HG02798 (cell line): ENCODE data around the gene KCP.

Source experiments
- ATAC-seq: cut with Tn5 transposase; IDR thresholded peaks from one replicate; pipeline ENCODE4 v1.9.1; 2021; ENCODE audit warnings: mild to moderate bottlenecking; ENCODE audit not compliant: unreplicated experiment, poor library complexity

Gene KCP

DNA sequence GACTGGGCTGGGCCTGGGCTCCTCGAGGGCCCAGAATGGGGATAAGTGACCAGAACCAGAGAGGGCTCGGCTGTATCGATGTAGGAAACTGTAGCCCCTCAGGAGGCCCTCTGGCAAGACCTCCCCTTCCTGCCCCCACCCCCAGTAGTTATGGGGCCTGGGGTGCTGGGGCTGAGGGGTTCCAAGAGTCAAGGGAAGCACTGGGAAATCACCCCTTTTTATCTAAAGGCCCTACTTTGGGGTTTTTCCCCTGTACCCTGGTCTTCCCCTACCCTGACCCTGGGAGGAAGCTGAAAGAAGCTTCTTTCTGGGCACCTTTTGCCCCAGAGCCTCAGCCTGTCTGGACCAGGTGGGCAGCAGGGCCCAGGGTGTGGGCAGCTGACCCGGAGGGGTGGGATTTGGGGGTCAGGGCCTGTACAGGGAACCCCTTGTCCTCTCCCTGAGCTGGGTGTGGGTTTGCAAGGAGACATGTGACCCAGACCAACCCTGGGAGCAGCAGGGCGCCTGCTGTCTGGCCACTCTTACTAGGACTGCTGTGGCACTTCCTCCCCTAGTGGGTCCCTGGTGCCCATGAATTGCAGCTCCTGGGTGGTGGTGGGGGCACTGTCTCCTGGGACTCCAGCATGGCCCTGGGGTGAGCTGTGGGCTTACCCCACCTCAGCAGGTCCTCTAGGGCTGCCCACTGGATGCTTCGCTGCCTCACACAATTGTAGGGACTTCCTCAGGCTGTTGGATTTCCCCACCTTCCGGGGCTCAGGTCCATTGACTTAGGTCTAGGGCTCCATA, 28.8 kb upstream of the KCP start:
- no peak for ATAC-seq

DNA sequence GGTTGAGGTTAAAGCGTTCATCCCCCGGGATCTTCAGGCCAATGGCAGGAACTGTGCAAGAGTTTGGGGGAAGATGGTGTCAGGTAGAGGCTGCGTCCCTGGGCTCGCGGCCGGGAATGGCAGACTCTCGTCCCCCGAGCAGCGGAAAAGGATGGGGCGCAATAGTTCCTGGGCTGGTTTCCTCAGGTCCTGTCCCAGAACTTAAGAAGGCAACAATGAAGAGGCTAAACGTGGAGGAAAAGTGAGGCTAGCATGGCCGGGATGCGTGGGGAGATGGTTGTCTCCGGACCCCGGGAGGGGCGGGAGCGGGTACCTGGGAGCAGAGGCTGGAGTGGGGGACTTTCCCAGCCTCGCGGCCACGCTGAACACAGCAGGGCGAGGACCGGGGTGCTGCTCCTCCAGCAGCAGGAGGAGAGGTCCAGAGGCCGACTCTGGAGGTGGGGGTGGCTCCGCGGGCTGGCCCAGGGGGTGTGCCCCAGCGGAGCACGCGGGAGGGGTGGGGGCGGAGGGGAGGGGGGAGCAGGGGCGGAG, 28.1 kb upstream of the KCP start:
- no peak for ATAC-seq

DNA sequence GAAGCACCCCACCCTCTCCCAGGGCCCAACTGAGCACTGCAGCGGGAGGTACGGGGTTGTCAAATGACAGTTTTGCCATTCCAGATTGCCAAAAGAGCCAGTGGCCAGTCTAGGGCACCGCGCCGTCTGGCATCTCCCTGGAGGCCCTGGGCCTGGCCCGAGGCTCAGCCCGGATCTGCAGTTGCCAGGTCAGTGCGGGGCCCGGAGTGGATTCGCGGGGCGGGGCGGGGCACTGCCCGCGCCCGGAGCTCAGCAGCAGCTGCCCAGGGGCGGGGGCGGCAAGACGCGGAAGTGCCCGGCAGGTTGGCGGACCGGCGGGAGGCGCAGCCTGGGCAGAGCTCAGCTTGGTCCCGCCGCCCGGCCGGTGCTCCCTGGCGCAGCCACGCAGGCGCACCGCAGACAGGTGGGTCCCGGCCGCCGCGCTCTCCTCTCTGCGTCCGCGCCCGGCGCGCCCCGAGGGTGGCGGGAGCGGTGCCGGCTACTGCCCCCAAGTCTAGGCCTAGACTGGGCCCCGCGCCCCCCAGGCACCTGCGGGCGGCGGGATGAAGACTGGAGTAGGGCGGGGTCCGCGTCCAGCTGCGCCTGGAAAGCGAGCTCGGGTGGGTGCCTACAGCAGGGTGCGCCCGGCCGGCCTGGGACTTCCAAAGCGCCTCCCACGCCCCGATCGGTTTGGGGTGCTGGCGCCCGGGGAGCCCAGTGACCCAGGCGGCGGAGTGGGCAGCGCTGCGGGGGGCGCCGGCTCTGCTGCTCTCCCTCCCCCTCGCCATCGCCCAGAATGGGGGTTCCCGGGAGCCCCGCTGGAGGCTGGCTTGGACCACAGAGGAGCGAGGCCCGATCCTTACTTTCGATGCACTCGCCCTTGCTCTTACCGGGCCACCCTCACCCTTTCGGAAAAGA, 27.4 kb upstream of the KCP start, which contains the start of gene IRF5:
Gene IRF5 (plus strand): TSS at position 281 of the 897 bp plus-strand sequence. CDS start 4,155 bp downstream, outside the sequence.
- ATAC-seq = no peak

DNA sequence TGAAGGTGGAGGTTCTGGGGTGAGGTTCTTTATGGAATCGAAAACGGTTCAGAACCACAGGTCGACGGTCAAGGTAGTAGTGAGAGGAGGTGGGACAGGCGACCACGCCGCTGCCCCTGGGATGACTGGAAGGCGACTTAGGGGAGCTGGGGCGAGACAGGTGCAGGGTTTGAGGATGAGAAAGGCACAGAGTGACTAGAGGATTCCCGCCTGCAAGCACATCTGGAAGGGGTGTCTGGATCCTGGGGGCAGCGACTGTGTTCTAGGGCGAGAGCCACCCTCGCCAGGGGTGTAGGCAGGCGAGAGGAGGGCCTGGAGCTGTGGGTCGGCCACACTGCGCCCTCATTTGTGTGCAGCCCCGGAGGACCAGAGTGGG, 26.8 kb upstream of the KCP start:
- no peak for ATAC-seq

DNA sequence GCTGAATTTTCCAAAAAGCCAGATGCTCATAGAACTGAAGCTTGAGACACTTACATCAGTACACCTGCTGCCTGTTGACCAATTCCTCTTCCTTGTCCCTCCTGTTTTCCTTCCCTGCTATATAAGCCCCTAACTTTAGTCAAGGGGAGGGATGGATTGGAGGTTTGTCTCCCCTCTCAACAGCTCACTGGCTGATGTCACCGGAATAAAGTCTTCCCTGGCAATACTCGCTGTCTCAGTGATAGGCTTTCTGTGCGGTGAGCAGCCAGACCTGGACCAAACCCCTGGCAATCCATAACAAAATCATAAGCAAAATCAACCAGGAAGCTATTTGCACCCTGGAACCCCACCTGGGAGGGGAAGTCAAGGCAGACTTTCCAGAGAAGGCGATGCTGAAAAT, 26.3 kb upstream of the KCP start:
- ATAC-seq = no peak

DNA sequence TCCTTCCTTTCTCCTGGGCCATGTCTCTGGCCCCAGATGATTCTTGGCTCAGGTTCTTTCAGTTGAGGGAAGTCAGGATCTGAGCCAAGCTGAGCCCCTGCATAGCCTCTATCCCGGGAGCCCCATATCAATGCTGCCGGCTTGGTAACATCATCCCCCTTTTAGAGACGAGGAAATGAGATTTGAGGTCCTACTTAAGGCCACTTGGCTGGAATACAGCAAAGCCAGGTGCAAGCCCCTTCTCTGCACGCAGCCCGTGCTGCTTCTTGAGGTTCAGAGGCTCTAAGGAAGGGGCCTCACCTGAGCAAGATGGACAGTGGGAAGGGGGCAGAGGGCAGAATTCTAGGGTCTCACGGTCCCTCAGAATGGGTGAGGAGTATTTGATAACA, 24.8 kb upstream of the KCP start:
- ATAC-seq = no peak

DNA sequence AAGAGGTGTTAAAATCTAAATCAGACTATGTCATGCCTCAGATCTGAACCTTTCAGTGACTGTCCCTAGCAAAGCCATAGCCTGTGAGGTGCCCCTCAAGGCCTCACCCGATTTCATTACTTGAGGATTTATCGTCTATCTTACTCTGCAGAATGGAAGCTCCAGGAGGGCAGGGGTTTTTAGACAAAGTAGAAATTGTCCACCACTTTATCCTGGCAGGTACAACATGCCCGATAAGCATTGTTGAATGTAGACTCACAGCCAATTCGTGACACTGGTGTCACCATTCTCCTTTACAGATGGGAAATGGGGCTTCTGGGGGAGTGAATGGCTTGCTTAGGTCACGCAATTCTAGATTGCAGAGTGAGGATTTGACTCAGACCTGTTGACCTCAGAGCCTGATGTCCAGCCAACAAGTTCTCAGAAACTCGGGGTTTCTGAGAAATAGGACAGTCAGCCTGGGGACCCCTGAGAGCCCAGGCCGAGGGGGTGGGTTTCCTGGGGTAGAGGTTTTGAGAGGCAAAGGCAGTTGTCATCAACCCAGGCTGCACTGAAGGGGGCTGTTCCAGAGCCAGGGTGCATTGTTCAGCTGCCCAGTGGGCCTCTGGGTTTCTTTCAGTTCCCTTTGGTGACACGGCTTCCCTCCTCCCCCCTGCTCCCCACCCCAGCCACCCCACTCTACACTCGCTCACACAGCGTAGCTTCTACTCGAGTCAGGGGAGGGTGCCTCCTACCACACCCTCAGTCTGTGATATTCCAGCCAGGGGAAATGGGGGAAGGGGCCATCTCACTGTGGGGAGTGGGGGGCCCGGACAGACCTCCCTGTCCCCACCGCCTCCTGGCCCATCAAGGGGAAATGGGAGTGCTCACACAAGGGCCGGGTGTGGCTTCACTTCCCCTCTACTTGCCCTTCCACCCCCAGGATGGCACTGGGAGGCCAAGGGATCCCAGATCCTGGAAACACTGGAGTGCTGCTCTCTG, 24.1 kb upstream of the KCP start:
- ATAC-seq = peak; percentile 38

DNA sequence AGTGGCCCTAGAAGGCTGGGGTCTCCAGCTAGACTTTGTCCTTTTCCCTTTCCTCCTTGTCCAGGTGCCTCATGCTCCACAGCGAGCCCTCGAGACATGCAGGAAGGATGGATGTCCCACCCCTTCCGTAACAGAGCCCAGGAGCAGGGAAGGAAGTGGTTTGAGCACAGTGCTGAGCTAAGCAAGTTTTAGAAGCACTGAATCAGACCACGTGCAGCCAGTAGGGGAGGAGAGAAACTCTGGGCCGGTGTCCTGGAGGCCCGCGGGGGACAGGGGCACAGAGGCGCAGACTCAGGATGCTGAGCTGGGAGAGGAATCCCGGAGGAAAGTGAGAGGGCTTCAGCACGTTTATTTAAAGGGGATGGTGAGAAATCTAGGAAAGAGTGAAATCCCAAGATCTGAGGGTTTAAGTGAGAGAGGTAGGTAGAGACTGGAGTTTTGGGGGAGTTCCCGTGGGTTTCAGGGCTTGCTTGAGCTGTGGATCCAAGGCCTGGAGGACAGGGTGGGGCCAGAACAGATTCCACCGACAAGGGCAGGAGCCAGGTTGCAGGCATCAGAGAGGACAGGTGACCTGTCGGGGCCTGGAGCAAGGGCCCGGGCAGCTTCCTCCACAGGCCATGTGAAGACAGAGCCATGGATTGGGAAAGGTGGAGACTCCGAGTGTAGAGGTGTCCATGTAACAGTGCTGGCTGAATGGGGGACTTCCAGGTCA, 22.8 kb upstream of the KCP start:
- peak; percentile 37 for ATAC-seq

DNA sequence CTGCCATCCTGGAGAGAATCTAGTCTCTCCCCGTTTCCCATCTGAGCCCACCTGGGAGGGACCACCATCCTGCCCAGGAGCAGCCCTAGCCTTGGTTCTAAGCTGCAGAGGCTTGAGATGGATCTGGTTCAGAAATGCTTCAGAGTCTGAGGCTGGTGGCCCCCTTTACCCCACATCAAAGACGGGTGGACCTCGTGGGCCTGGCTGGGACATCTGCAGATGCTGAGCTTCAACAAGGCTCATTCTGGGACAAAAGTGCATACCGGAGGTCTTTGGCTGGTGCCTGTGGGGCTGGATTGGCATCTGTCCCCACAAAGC, 22.3 kb upstream of the KCP start:
- no peak for ATAC-seq

DNA sequence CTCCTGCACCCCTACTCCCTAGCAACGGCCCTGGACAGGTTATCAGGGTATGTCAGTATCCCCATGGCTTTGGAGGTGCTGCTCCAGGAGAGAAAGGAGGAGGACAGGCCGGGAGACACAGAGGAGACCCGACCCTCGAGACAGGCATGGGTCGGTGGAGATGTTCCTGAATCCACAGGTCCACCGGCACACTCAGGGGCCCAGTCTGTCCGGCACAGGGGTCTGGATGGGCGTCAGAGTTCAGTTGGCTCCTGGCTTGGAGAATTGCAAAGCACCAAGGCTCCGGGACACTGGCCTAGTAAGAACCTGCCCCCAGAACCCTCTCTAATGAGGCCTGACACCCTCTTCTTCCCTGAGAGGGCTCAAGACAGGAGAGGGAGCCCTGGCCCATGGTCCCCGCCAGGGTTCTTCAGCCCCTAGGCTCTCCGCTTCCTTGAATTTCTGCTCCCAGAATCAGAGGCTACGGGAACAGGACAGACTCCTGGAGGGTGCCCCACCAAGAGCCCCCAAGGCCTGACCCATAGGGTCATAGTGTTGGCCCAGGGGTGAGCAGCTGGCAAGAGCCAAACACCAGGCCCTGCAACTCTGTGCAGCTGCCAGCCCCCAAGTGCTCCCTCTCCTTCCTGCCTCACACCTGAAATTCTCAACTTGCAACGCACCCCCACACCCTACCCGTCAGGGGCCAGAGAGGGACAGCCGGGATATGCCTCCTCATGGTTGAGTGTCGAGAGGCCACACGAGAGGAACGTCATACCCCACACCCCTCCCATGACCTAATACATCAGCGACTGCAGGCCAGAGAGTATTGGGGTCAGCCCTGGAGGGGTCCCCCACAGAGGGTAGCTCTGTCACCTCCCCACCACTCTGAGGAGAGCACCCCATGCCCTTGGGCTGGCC, 21.7 kb upstream of the KCP start:
- ATAC-seq = no peak

DNA sequence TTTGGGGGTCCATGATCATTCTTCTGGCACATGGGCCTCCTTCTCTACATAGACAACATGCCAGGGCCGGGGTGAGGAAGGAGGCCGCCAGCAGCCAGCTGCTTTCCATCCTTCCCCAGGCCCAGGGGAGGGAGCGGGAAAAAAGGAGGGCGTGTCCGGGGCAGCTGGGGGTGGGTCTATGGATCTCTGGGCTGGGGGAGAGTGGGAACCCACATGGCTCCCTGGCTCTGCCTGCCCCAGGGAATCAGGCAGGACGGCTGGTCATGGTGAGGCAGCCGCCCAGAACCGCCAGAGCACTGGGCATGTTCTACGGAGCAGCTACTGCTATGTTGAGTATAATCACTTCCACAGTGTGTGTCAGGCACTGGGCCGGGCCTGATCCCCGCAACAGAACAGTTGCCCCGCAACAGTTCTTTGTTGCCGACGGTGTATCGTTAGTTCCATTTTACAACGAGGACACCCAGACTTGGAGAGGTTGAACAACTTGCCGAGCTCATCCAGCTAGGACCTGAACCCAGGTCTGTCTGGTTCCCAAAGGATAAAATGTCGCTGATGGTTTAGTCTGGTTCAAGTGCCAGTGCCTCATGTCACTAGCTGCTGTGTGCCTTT, 20.8 kb upstream of the KCP start:
- no peak for ATAC-seq

DNA sequence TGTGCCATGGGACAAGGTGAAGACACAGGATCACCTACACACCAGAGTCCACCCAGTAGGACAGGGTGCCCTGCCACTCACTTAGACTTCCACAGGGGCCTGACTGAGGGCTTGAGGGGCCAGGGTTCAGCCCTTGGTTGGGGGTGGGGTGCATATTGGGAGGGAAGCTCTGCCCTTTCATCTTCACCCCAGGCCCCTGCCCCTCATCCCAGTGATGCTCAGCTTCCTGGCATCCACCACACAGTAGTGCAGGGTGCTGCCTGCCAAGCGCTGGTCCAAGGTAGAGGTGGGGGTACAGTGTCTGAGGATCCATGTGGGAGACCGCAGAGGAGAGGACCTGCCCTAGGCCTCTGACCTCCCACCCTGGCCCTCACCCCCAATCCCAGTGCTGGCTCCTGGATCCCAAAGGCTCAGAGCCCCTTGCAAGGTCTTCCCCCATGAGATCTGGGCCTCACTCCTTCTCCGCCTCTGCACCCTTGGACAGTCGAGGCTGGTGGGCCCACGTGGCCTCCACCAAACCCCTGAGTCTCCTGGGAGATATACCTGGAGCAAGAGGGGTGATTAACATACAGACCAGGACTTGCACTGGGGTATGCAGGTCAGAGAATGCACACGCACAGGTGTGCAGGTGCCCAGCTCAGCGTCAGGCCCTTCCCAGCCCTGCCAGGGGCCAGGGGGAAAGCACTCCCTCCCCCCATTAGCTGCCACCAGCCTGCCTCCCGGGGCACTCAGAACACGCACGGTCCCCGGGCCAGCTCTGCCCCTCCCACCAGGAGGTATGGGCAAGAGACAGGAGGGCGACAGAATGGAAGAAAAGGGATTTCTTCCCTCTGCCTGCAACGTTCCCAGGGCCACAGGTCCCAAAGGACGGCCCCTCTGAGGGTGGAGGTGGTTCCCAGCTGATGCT, 18.6 kb upstream of the KCP start:
- ATAC-seq = no peak

DNA sequence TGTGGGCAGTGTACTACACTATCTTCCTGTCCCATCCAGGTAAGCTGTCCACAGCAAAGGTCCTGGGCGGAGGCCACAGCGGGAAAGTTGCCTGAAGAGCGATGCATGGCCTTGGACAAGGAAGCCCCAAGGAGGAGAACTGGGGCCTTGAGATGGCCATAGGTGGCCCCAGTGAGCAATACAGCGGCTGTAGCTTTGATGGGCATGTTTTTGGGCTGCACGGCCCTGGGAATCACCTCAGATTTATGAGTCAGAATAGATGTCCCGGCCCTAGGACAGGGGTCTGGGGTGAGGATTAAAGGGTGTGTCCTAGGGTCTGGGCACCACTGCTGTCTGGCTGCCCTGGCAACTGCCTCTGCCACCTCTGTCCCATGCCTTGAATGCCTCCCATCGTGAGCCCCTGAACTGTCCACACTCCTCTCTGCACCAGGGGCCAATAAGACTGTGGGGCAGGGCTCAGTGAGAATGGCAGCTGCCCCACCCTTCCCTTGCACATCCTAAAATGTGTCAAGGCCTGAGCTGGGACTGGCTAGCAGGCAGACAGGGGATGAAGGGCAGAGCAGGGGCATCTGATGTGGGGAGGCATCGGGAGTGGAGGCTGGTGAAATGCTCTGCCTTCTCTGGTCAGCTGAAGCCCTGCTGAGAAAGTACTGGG, 17.8 kb upstream of the KCP start:
- ATAC-seq = no peak

DNA sequence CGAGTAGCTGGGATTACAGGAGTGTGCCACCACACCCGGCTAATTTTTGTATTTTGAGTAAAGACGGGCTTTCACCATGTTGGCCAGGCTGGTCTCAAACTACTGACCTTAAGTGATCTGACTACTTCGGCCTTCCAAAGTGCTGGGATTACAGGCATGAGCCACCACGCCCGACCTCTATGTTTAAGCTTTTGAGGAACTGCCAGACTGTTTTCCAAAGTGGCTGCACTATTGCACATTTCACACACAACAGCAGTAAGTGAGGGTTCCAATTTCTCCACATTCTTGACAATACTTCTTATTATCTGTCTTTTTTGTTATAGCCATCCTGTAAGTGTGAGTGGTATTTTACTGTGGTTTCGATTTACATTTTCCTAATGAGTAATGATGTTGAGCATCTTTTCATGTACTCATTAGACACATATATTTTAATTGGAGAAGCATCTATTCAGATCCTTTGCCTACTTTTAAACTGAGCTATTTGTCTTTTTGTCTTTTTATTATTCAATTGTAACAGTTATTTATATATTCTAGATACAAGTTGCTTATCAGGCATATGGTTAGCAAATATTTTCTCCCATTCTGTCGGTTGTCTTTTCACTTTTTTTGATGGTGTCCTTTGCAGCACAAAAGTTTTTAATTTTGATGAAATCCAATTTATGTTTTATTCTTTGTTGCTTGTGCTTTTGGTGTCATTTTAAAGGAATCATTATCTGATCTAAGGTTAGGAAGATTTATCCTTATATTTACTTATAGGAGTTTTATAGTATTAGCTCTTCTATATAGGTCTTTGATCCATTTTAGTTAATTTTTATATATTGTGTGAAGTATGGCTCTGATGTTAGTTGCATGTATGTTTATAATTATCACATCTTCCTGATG, 14.4 kb upstream of the KCP start:
- ATAC-seq = no peak

DNA sequence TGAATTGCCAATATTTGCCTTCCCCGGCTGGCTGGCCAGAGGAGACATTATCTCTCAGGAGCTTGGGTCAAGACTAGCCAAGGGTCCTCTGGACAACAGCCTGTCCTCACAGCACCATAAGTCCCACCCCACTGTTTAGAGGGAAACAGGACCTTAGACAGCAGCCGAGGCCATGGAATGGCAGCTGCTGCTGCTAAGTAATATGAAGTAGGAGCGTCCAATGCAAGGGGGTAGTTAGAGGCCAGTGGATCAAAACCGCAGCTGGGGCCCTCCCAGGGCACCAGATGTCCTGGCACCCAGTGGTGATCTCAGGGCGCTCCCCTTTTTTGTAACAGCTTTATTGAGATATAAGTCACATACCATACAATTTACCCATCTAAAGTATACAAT, 12.9 kb upstream of the KCP start:
- ATAC-seq = no peak
